Measurements from ENCODE around the gene RBX1.

The RBX1 gene

GRCh38 chr22:40967111-40967760 is 16.1 kb downstream of the RBX1 start:
- H3K27ac ChIP-seq (ENCODE audit: low read depth, low read length) = no peak overlapping the region
- peaks cover 13 to 75% (median 57%) of the 10 kb centered on the region in 5 donors for H3K36me3 ChIP-seq (ENCODE audit: control insufficient read depth in 5 of 5, insufficient read depth in 5 of 5, low read length in 5 of 5)
- no peaks in the 10 kb centered on the region for H3K27me3 ChIP-seq (ENCODE audit: control insufficient read depth in 5 of 5, insufficient read depth in 4 of 5, low read length in 5 of 5)
- no peak overlapping the region for H3K9ac ChIP-seq (ENCODE audit: low read length in 5 of 5)
- no peak overlapping the region for H3K4me3 ChIP-seq (ENCODE audit: low read depth in 1 of 5, low read length in 5 of 5)
- no peaks in the 10 kb centered on the region for H3K9me3 ChIP-seq (ENCODE audit: control insufficient read depth in 5 of 5, low read length in 5 of 5)
- peaks cover 0 to 19% (median 0%) of the 10 kb centered on the region in 5 donors for H3K4me1 ChIP-seq (ENCODE audit: control insufficient read depth in 5 of 5, insufficient read depth in 5 of 5, low read length in 5 of 5)

GRCh38 chr22:40972587-40972986 is 21.4 kb downstream of the RBX1 start:
- H3K27me3 ChIP-seq (ENCODE audit: control insufficient read depth in 5 of 5, insufficient read depth in 4 of 5, low read length in 5 of 5) = no peaks in the 10 kb centered on the region
- H3K9me3 ChIP-seq (ENCODE audit: control insufficient read depth in 5 of 5, low read length in 5 of 5) = no peaks in the 10 kb centered on the region
- peaks cover 0 to 15% (median 0%) of the 10 kb centered on the region in 5 donors for H3K4me1 ChIP-seq (ENCODE audit: control insufficient read depth in 5 of 5, insufficient read depth in 5 of 5, low read length in 5 of 5)
- no peak overlapping the region for H3K4me3 ChIP-seq (ENCODE audit: low read depth in 1 of 5, low read length in 5 of 5)
- peaks cover 2 to 45% (median 32%) of the 10 kb centered on the region in 5 donors for H3K36me3 ChIP-seq (ENCODE audit: control insufficient read depth in 5 of 5, insufficient read depth in 5 of 5, low read length in 5 of 5)
- H3K27ac ChIP-seq (ENCODE audit: low read depth, low read length) = no peak overlapping the region
- no peak overlapping the region for H3K9ac ChIP-seq (ENCODE audit: low read length in 5 of 5)

- no peaks in the 10 kb centered on the region for H3K27me3 ChIP-seq (ENCODE audit: control insufficient read depth in 5 of 5, insufficient read depth in 4 of 5, low read length in 5 of 5)
- peaks cover 0 to 39% (median 26%) of the 10 kb centered on the region in 5 donors for H3K36me3 ChIP-seq (ENCODE audit: control insufficient read depth in 5 of 5, insufficient read depth in 5 of 5, low read length in 5 of 5)
- H3K9me3 ChIP-seq (ENCODE audit: control insufficient read depth in 5 of 5, low read length in 5 of 5) = no peaks in the 10 kb centered on the region
- no peak overlapping the region for H3K9ac ChIP-seq (ENCODE audit: low read length in 5 of 5)
- no peak overlapping the region for H3K27ac ChIP-seq (ENCODE audit: low read depth, low read length)
- H3K4me1 ChIP-seq (ENCODE audit: control insufficient read depth in 5 of 5, insufficient read depth in 5 of 5, low read length in 5 of 5) = peaks cover 0 to 11% (median 0%) of the 10 kb centered on the region in 5 donors
- H3K4me3 ChIP-seq (ENCODE audit: low read depth in 1 of 5, low read length in 5 of 5) = no peak overlapping the region
Measured at GRCh38 chr22:40973144-40973543, 22.0 kb downstream of the RBX1 start.

GRCh38 chr22:40975366-40975765 is 24.2 kb downstream of the RBX1 start:
- H3K4me1 ChIP-seq (ENCODE audit: control insufficient read depth in 5 of 5, insufficient read depth in 5 of 5, low read length in 5 of 5) = peaks cover 0 to 11% (median 0%) of the 10 kb centered on the region in 5 donors
- no peak overlapping the region for H3K4me3 ChIP-seq (ENCODE audit: low read depth in 1 of 5, low read length in 5 of 5)
- H3K9ac ChIP-seq (ENCODE audit: low read length in 5 of 5) = no peak overlapping the region
- H3K9me3 ChIP-seq (ENCODE audit: control insufficient read depth in 5 of 5, low read length in 5 of 5) = no peaks in the 10 kb centered on the region
- peaks cover 0 to 22% (median 19%) of the 10 kb centered on the region in 5 donors for H3K36me3 ChIP-seq (ENCODE audit: control insufficient read depth in 5 of 5, insufficient read depth in 5 of 5, low read length in 5 of 5)
- H3K27me3 ChIP-seq (ENCODE audit: control insufficient read depth in 5 of 5, insufficient read depth in 4 of 5, low read length in 5 of 5) = no peaks in the 10 kb centered on the region
- no peak overlapping the region for H3K27ac ChIP-seq (ENCODE audit: low read depth, low read length)

- peaks cover 0 to 12% (median 12%) of the 10 kb centered on the region in 5 donors for H3K36me3 ChIP-seq (ENCODE audit: control insufficient read depth in 5 of 5, insufficient read depth in 5 of 5, low read length in 5 of 5)
- H3K9ac ChIP-seq (ENCODE audit: low read length in 5 of 5) = no peak overlapping the region
- H3K27me3 ChIP-seq (ENCODE audit: control insufficient read depth in 5 of 5, insufficient read depth in 4 of 5, low read length in 5 of 5) = no peaks in the 10 kb centered on the region
- no peak overlapping the region for H3K4me3 ChIP-seq (ENCODE audit: low read depth in 1 of 5, low read length in 5 of 5)
- no peak overlapping the region for H3K27ac ChIP-seq (ENCODE audit: low read depth, low read length)
- H3K4me1 ChIP-seq (ENCODE audit: control insufficient read depth in 5 of 5, insufficient read depth in 5 of 5, low read length in 5 of 5) = peaks cover 0 to 7% (median 0%) of the 10 kb centered on the region in 5 donors
- H3K9me3 ChIP-seq (ENCODE audit: control insufficient read depth in 5 of 5, low read length in 5 of 5) = no peaks in the 10 kb centered on the region
Measured at GRCh38 chr22:40976866-40977700, 25.9 kb downstream of the RBX1 start.

- H3K9me3 ChIP-seq (ENCODE audit: control insufficient read depth in 5 of 5, low read length in 5 of 5) = no peaks in the 10 kb centered on the region
- no peak overlapping the region for H3K27ac ChIP-seq (ENCODE audit: low read depth, low read length)
- H3K4me3 ChIP-seq (ENCODE audit: low read depth in 1 of 5, low read length in 5 of 5) = no peak overlapping the region
- no peak overlapping the region for H3K9ac ChIP-seq (ENCODE audit: low read length in 5 of 5)
- no peaks in the 10 kb centered on the region for H3K36me3 ChIP-seq (ENCODE audit: control insufficient read depth in 5 of 5, insufficient read depth in 5 of 5, low read length in 5 of 5)
- H3K4me1 ChIP-seq (ENCODE audit: control insufficient read depth in 5 of 5, insufficient read depth in 5 of 5, low read length in 5 of 5) = peaks cover 0 to 6% (median 0%) of the 10 kb centered on the region in 5 donors
- no peaks in the 10 kb centered on the region for H3K27me3 ChIP-seq (ENCODE audit: control insufficient read depth in 5 of 5, insufficient read depth in 4 of 5, low read length in 5 of 5)
Measured at GRCh38 chr22:40979198-40979597, 28.0 kb downstream of the RBX1 start.

- Histone ChIP-seq H3K4me1 (ENCODE audit: control insufficient read depth in 5 of 5, insufficient read depth in 5 of 5, low read length in 5 of 5) (peaks cover 0 to 6% (median 0%) of the 10 kb centered on the region in 5 donors), H3K27ac (ENCODE audit: low read depth, low read length) (no peak overlapping the region), H3K27me3 (ENCODE audit: control insufficient read depth in 5 of 5, insufficient read depth in 4 of 5, low read length in 5 of 5) (no peaks in the 10 kb centered on the region), H3K36me3 (ENCODE audit: control insufficient read depth in 5 of 5, insufficient read depth in 5 of 5, low read length in 5 of 5) (no peaks in the 10 kb centered on the region), H3K4me3 (ENCODE audit: low read depth in 1 of 5, low read length in 5 of 5) (no peak overlapping the region), H3K9ac (ENCODE audit: low read length in 5 of 5) (no peak overlapping the region), H3K9me3 (ENCODE audit: control insufficient read depth in 5 of 5, low read length in 5 of 5) (no peaks in the 10 kb centered on the region)
Measured at GRCh38 chr22:40979871-40980270, 28.7 kb downstream of the RBX1 start.

GRCh38 chr22:40982482-40983385 is 31.6 kb downstream of the RBX1 start:
- H3K9me3 ChIP-seq (ENCODE audit: control insufficient read depth in 5 of 5, low read length in 5 of 5) = no peaks in the 10 kb centered on the region
- H3K9ac ChIP-seq (ENCODE audit: low read length in 5 of 5) = no peak overlapping the region
- H3K4me3 ChIP-seq (ENCODE audit: low read depth in 1 of 5, low read length in 5 of 5) = no peak overlapping the region
- no peaks in the 10 kb centered on the region for H3K27me3 ChIP-seq (ENCODE audit: control insufficient read depth in 5 of 5, insufficient read depth in 4 of 5, low read length in 5 of 5)
- H3K36me3 ChIP-seq (ENCODE audit: control insufficient read depth in 5 of 5, insufficient read depth in 5 of 5, low read length in 5 of 5) = no peaks in the 10 kb centered on the region
- peaks cover 0 to 6% (median 0%) of the 10 kb centered on the region in 5 donors for H3K4me1 ChIP-seq (ENCODE audit: control insufficient read depth in 5 of 5, insufficient read depth in 5 of 5, low read length in 5 of 5)
- no peak overlapping the region for H3K27ac ChIP-seq (ENCODE audit: low read depth, low read length)

GRCh38 chr22:40991298-40991697 is 40.1 kb downstream of the RBX1 start:
- Histone ChIP-seq H3K9me3 (ENCODE audit: control insufficient read depth in 5 of 5, low read length in 5 of 5) (no peaks in the 10 kb centered on the region), H3K27me3 (ENCODE audit: control insufficient read depth in 5 of 5, insufficient read depth in 4 of 5, low read length in 5 of 5) (peaks cover 0 to 17% (median 7%) of the 10 kb centered on the region in 5 donors), H3K27ac (ENCODE audit: low read depth, low read length) (no peak overlapping the region), H3K36me3 (ENCODE audit: control insufficient read depth in 5 of 5, insufficient read depth in 5 of 5, low read length in 5 of 5) (no peaks in the 10 kb centered on the region), H3K9ac (ENCODE audit: low read length in 5 of 5) (no peak overlapping the region), H3K4me1 (ENCODE audit: control insufficient read depth in 5 of 5, insufficient read depth in 5 of 5, low read length in 5 of 5) (no peaks in the 10 kb centered on the region), H3K4me3 (ENCODE audit: low read depth in 1 of 5, low read length in 5 of 5) (no peak overlapping the region)
